PC-9 (cell line): ENCODE results near the gene PLA2G12B. TPM values are rescaled to one million over a fixed set of nuclear protein-coding genes. Genes with fewer than 3 reads are reported as not detected.

Experiments used
- BruUV-seq: library from RNA; stranded (reverse); fragments of 400-500 nt; replicated peaks from 2 replicates; lab custom pipeline; 2021; lab: Mats Ljungman, UMichigan
- CTCF ChIA-PET: fragments of 300-600 bp; sonication (Branson Sonifier 250); formaldehyde crosslinking; loops from one replicate; lab custom pipeline; 2022; ENCODE audit warnings: antibody characterized with exemption; lab: Charles Lee
- POLR2A ChIA-PET: fragments of 300-600 bp; sonication (Branson Sonifier 250); formaldehyde crosslinking; loops from one replicate; lab custom pipeline; 2022; ENCODE audit warnings: antibody characterized with exemption; ENCODE audit not compliant: unreplicated experiment; lab: Charles Lee
- DNase-seq, 2 experiments: peaks; one replicate each; pipeline versions ENCODE4 v3.0.0 to v3.0.0-alpha.2; 2015 to 2022; ENCODE audit warnings: mixed read lengths in 1 of 2
- H2AFZ ChIP-seq: fragments of 200-600 bp; sonication (generic); 2 replicates; pipeline ENCODE4 v1.8.1; 2017; ENCODE audit warnings: antibody characterized with exemption
- H3F3A ChIP-seq: fragments of 200-600 bp; sonication (generic); 2 replicates; pipeline ENCODE4 v1.8.1; 2017; ENCODE audit warnings: antibody characterized with exemption, mild to moderate bottlenecking, low read depth; ENCODE audit not compliant: insufficient read depth
- H3K27ac ChIP-seq: fragments of 200-600 bp; sonication (generic); 2 replicates; pipeline ENCODE4 v1.6.1; 2016; ENCODE audit warnings: mixed run types
- H3K27me3 ChIP-seq: fragments of 200-600 bp; sonication (generic); 2 replicates; pipeline ENCODE4 v1.6.1; 2016; ENCODE audit warnings: low read depth, mixed run types; ENCODE audit not compliant: insufficient read depth
- H3K36me3 ChIP-seq: fragments of 200-600 bp; sonication (generic); 2 replicates; pipeline ENCODE4 v1.6.1; 2016; ENCODE audit warnings: low read depth, mixed run types
- H3K4me1 ChIP-seq: fragments of 200-600 bp; sonication (generic); replicated peaks from 2 replicates; pipeline ENCODE4 v1.6.1; 2016; ENCODE audit warnings: mixed run types; ENCODE audit not compliant: insufficient read depth
- H3K4me2 ChIP-seq: fragments of 200-600 bp; sonication (generic); 2 replicates; pipeline ENCODE4 v1.6.1; 2017; ENCODE audit warnings: mixed run types
- H3K4me3 ChIP-seq: fragments of 200-600 bp; sonication (generic); 2 replicates; pipeline ENCODE4 v1.6.1; 2016; ENCODE audit warnings: mixed run types
- H3K79me2 ChIP-seq: fragments of 200-600 bp; sonication (generic); 2 replicates; pipeline ENCODE4 v1.6.1; 2017; ENCODE audit warnings: low read depth, mixed run types
- H3K9me2 ChIP-seq: fragments of 200-600 bp; sonication (generic); 2 replicates; pipeline ENCODE4 v1.8.1; 2017; ENCODE audit warnings: mild to moderate bottlenecking; ENCODE audit not compliant: insufficient read depth
- H3K9me3 ChIP-seq: fragments of 200-600 bp; sonication (generic); 2 replicates; pipeline ENCODE4 v1.8.1; 2016; ENCODE audit warnings: low read depth; ENCODE audit not compliant: insufficient read depth
- H4K20me1 ChIP-seq: fragments of 200-600 bp; sonication (generic); 2 replicates; pipeline ENCODE4 v1.8.1; 2017; ENCODE audit not compliant: insufficient read depth
- CTCF ChIP-seq: fragments of 200-600 bp; sonication (generic); conservative IDR thresholded peaks from 2 replicates; pipeline ENCODE4 v1.6.1; 2017; ENCODE audit warnings: mixed run types, antibody characterized with exemption, mild to moderate bottlenecking, moderate library complexity
- EZH2 ChIP-seq: fragments of 200-600 bp; sonication (generic); IDR thresholded peaks from 2 replicates; pipeline ENCODE4 v1.8.0; 2017; ENCODE audit warnings: antibody characterized with exemption, low read depth
- intact Hi-C: fragments of 100-400 bp; cut with micrococcal nuclease; formaldehyde crosslinking; loops from one replicate; pipeline ENCODE4 v1.10.0; 2022; ENCODE audit not compliant: unreplicated experiment
- total RNA-seq: library from RNA; stranded (reverse); gene quantifications from 2 replicates; pipeline ENCODE4 v1.2.3, GENCODE V29; 2021

PLA2G12B gene
- total RNA-seq, 1 experiment from 2014 or later, result not detected

- POLR2A ChIA-PET, result no interaction called here
- Histone ChIP-seq H3K9me2 (no peaks in the 10 kb centered on the region), H3K4me2 (no peak overlapping the region), H3K4me1 (no peaks in the 10 kb centered on the region), H3K27ac (no peak overlapping the region), H3K4me3 (no peak overlapping the region), H2AFZ (no peak overlapping the region), H4K20me1 (no peaks in the 10 kb centered on the region), H3K9me3 (peaks cover 14% of the 10 kb centered on the region), H3K27me3 (no peaks in the 10 kb centered on the region), H3K36me3 (no peaks in the 10 kb centered on the region), H3F3A (no peaks in the 10 kb centered on the region), H3K79me2 (no peaks in the 10 kb centered on the region)
- no TSS peak for BruUV-seq
- no peak for TF ChIP-seq CTCF
- no peak for TF ChIP-seq EZH2
- DNase-seq, result no peak
- CTCF ChIA-PET, result no interaction called here
- intact Hi-C loops, result no loop called here
Observed at GRCh38 chr10:72979709-72980108, 25.1 kb upstream of the PLA2G12B start.

DNA sequence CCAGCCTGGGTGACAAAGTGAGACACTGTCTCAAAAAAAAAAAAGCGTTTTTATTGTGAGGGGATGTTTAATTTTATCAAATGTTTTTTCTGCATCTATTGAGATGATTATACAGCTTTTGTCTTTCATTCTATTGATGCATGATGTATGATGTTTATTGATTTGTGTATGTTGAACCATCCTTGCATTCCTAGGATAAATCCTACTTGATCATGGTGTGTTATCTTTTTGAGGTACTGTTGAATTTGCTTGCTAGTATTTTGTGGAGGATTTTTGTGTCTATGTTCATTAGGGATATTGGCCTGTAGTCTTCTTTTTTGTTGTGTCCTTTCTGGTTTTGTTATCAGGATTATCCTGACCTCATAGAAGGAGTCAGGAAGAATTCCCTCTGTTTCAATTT lies 22.3 kb upstream of the PLA2G12B start:
- ChIA-PET POLR2A (interaction anchor here (0.6 kb wide), 1 partner anchor 48 kb away, joined by 10 read pairs; no protein-coding TSS in a partner anchor), CTCF (no interaction called here)
- BruUV-seq, result no TSS peak
- no peaks in the 10 kb centered on the region for H3F3A ChIP-seq
- TF ChIP-seq EZH2, result no peak
- TF ChIP-seq CTCF, result no peak
- H3K27me3 ChIP-seq, result no peaks in the 10 kb centered on the region
- no peak overlapping the region for H3K27ac ChIP-seq
- H3K4me1 ChIP-seq, result no peaks in the 10 kb centered on the region
- no peaks in the 10 kb centered on the region for H3K36me3 ChIP-seq
- no peak overlapping the region for H3K4me2 ChIP-seq
- intact Hi-C loops, result no loop called here
- no peaks in the 10 kb centered on the region for H3K79me2 ChIP-seq
- H2AFZ ChIP-seq, result no peak overlapping the region
- DNase-seq, result no peak
- H3K9me3 ChIP-seq, result peaks cover 14% of the 10 kb centered on the region
- H3K9me2 ChIP-seq, result no peaks in the 10 kb centered on the region
- H4K20me1 ChIP-seq, result no peaks in the 10 kb centered on the region
- H3K4me3 ChIP-seq, result no peak overlapping the region

DNA sequence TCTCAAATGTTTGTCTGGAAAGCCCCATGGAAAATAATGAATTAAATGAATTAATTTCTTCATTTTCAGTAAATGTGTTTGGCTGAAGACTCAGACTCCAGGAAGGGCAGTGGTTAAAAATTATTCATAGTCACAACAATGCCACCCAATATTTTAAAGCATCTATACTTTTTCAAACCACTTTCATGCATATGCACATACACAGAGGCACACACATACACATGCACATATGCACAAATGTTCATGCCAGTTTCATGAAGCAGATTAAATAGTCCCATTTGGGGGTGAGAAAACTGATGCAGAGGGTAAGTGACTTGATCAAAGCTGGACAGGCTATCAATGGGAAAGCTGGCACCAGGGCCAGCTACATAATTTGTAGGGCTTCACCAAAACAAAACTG lies 1.4 kb upstream of the PLA2G12B start:
- H3F3A ChIP-seq, result no peaks in the 10 kb centered on the region
- H3K27me3 ChIP-seq, result no peaks in the 10 kb centered on the region
- H2AFZ ChIP-seq, result no peak overlapping the region
- no peak overlapping the region for H3K27ac ChIP-seq
- H3K4me2 ChIP-seq, result no peak overlapping the region
- H3K36me3 ChIP-seq, result no peaks in the 10 kb centered on the region
- intact Hi-C loops, result no loop called here
- no peaks in the 10 kb centered on the region for H3K9me3 ChIP-seq
- H3K9me2 ChIP-seq, result no peaks in the 10 kb centered on the region
- TF ChIP-seq CTCF, result no peak
- no peak for TF ChIP-seq EZH2
- H3K79me2 ChIP-seq, result no peaks in the 10 kb centered on the region
- CTCF ChIA-PET, result no interaction called here
- no peak overlapping the region for H3K4me3 ChIP-seq
- no peak for DNase-seq
- POLR2A ChIA-PET, result interaction anchor here (0.6 kb wide), 1 partner anchor 219 kb away, joined by 6 read pairs; no protein-coding TSS in a partner anchor
- H3K4me1 ChIP-seq, result no peaks in the 10 kb centered on the region
- no peaks in the 10 kb centered on the region for H4K20me1 ChIP-seq
- no TSS peak for BruUV-seq
